Measurements from ENCODE around the gene SPOCK3.

Gene SPOCK3

GRCh38 chr4:166941629-166942028, 292.7 kb downstream of the SPOCK3 start:
- Mint-ChIP-seq H3K9me3 (no peaks in the 10 kb centered on the region), H3K36me3 (ENCODE audit: low read depth) (no peaks in the 10 kb centered on the region), H3K27me3 (ENCODE audit: low read depth) (no peaks in the 10 kb centered on the region), H3K4me1 (no peaks in the 10 kb centered on the region), H3K27ac (no peak overlapping the region), H3K4me3 (no peak overlapping the region)
- TF ChIP-seq CTCF (IDR thresholded peaks at IDR 0.05; ENCODE audit: unreplicated experiment in 3 of 3) = no peak

GRCh38 chr4:166930464-166930863, 303.8 kb downstream of the SPOCK3 start:
- Mint-ChIP-seq H3K4me3 (no peak overlapping the region), H3K27me3 (ENCODE audit: low read depth) (no peaks in the 10 kb centered on the region), H3K36me3 (ENCODE audit: low read depth) (no peaks in the 10 kb centered on the region), H3K27ac (no peak overlapping the region), H3K4me1 (no peaks in the 10 kb centered on the region), H3K9me3 (no peaks in the 10 kb centered on the region)
- TF ChIP-seq CTCF (IDR thresholded peaks at IDR 0.05; ENCODE audit: unreplicated experiment in 3 of 3) = no peak

- Mint-ChIP-seq H3K9me3 (no peaks in the 10 kb centered on the region), H3K36me3 (ENCODE audit: low read depth) (no peaks in the 10 kb centered on the region), H3K27ac (peak overlapping the region in 1 of 3 experiments; percentile 0), H3K27me3 (ENCODE audit: low read depth) (no peaks in the 10 kb centered on the region), H3K4me3 (no peak overlapping the region), H3K4me1 (no peaks in the 10 kb centered on the region)
- TF ChIP-seq CTCF (IDR thresholded peaks at IDR 0.05; ENCODE audit: unreplicated experiment in 3 of 3) = no peak
Observed at GRCh38 chr4:166924424-166924823, 309.9 kb downstream of the SPOCK3 start.

- Mint-ChIP-seq H3K27ac (peak overlapping the region in 1 of 3 experiments; percentile 18), H3K36me3 (ENCODE audit: low read depth) (no peaks in the 10 kb centered on the region), H3K9me3 (no peaks in the 10 kb centered on the region), H3K4me1 (no peaks in the 10 kb centered on the region), H3K4me3 (no peak overlapping the region), H3K27me3 (ENCODE audit: low read depth) (no peaks in the 10 kb centered on the region)
- no peak for TF ChIP-seq CTCF (IDR thresholded peaks at IDR 0.05; ENCODE audit: unreplicated experiment in 3 of 3)
Observed at GRCh38 chr4:166913926-166914325, 320.4 kb downstream of the SPOCK3 start.

GRCh38 chr4:166903408-166903807, 330.9 kb downstream of the SPOCK3 start:
- Mint-ChIP-seq H3K27ac (no peak overlapping the region), H3K9me3 (no peaks in the 10 kb centered on the region), H3K27me3 (ENCODE audit: low read depth) (no peaks in the 10 kb centered on the region), H3K4me3 (no peak overlapping the region), H3K4me1 (no peaks in the 10 kb centered on the region), H3K36me3 (ENCODE audit: low read depth) (peaks cover 3% of the 10 kb centered on the region)
- TF ChIP-seq CTCF (IDR thresholded peaks at IDR 0.05; ENCODE audit: unreplicated experiment in 3 of 3) = no peak

GRCh38 chr4:166902941-166903340, 331.4 kb downstream of the SPOCK3 start:
- TF ChIP-seq CTCF (IDR thresholded peaks at IDR 0.05; ENCODE audit: unreplicated experiment in 3 of 3) = no peak
- no peaks in the 10 kb centered on the region for H3K27me3 Mint-ChIP-seq (ENCODE audit: low read depth)
- no peaks in the 10 kb centered on the region for H3K4me1 Mint-ChIP-seq
- H3K36me3 Mint-ChIP-seq (ENCODE audit: low read depth) = peaks cover 3% of the 10 kb centered on the region
- H3K9me3 Mint-ChIP-seq = no peaks in the 10 kb centered on the region
- H3K27ac Mint-ChIP-seq = no peak overlapping the region
- no peak overlapping the region for H3K4me3 Mint-ChIP-seq

Data from nephron (organoid).